HG02642 (cell line): ENCODE measurements around the gene ENPP7.

Experiments
- ATAC-seq: cut with Tn5 transposase; IDR thresholded peaks from one replicate; pipeline ENCODE4 v1.9.1; 2021; ENCODE audit warnings: mild to moderate bottlenecking; ENCODE audit not compliant: unreplicated experiment, poor library complexity

Gene ENPP7, protein sequence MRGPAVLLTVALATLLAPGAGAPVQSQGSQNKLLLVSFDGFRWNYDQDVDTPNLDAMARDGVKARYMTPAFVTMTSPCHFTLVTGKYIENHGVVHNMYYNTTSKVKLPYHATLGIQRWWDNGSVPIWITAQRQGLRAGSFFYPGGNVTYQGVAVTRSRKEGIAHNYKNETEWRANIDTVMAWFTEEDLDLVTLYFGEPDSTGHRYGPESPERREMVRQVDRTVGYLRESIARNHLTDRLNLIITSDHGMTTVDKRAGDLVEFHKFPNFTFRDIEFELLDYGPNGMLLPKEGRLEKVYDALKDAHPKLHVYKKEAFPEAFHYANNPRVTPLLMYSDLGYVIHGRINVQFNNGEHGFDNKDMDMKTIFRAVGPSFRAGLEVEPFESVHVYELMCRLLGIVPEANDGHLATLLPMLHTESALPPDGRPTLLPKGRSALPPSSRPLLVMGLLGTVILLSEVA

DNA sequence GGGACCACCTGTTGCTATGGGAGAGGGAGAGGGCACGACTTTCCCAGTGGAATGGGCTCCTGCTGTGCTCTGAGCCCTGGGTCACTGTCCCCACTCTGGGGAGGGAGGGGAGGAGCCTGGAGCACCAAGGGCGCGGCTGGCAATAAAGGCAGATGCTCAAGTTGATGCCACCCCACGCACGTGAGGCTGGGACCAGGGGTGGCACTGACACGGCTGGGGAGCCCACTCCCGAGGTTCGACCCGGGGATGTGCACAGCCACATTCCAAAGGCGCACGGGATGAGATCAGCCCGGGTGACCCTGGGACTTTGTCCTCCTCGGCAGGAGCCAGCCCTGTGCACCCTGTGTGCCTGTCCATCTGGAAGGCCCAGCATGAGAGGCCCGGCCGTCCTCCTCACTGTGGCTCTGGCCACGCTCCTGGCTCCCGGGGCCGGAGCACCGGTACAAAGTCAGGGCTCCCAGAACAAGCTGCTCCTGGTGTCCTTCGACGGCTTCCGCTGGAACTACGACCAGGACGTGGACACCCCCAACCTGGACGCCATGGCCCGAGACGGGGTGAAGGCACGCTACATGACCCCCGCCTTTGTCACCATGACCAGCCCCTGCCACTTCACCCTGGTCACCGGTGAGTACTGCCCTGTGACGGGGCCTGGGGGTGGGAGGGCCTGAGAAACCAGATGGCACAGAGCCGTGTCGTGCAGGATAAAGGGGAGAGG is at the start of gene ENPP7:
ENPP7 (plus strand) TSS at position 175 of the 715 bp plus-strand sequence; CDS start at position 372, 197 bp downstream.
- ATAC-seq = no peak

DNA sequence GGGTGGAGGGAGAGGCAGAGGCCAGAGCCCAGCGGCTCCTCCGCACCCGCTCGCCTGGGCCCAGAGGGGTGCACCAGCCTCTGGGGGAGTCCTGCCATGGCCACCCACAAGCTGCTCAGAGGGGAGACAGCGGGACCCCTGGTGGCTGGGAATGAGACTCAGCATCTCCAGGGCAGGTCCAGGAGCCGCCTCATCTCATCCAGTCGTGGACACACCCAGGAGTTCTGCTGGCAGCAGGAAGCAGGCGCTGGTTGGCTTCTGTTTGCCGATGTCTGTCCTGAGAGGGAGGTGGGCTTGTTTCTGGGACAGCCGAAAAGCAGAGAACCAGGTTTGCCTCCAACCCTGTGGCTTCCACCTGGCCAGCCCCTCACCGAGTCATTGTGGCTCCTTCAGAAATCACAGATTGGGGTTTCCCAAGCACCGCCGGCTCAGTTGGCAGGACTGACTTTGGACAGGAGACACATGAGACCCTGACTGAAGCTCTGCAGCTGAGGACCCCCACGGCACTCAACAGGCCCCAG is 49.6 kb upstream of the ENPP7 start:
- no peak for ATAC-seq

DNA sequence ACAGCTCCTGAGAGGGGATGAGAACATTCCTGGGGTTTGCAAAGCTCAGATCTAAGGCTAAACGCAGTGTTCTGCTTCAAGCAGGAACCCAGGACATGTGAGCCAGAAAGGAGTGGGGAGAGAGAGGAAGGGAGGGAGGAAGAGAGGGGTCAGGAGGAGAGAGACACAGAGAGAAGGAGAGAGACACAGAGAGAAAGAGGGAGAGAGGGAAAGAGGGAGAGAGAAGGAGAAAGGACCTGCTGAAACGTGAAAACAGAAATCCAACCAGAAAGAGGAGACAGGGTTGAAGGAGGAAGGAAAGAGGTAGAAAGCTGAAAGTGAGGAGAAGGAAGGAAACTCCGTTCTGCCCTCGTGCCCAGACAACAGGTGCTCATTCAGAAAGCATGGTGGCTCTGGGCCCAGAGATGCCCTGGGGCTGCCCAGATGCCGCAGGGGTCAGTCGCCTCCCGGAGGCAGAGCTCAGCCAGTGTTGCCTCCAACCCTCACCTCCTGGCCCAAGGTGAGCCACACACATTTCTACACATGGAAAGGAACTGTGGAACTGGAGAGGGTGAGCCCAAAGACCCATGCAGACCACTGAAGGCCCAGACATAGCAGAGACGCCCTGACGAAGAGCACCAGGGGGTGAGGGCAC is 49.0 kb upstream of the ENPP7 start:
- no peak for ATAC-seq

DNA sequence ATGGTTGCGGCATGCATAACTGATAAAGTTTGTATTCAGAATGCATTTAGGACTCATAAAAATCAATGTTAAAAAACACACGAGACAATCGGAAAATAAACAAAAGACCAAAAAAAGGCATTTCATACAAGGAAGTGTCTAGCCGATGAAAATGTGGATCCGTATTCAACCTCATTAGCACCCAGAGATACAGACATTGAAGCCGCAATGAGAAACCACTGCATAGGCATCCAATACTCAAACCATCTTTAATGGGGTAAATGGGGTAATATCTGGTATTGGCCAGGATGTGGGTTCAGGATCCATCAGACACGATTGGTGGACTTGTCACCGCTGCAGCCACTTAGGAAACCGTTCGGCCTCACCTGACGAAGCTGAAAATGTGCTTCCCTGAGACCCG is 47.4 kb upstream of the ENPP7 start:
- ATAC-seq = no peak

DNA sequence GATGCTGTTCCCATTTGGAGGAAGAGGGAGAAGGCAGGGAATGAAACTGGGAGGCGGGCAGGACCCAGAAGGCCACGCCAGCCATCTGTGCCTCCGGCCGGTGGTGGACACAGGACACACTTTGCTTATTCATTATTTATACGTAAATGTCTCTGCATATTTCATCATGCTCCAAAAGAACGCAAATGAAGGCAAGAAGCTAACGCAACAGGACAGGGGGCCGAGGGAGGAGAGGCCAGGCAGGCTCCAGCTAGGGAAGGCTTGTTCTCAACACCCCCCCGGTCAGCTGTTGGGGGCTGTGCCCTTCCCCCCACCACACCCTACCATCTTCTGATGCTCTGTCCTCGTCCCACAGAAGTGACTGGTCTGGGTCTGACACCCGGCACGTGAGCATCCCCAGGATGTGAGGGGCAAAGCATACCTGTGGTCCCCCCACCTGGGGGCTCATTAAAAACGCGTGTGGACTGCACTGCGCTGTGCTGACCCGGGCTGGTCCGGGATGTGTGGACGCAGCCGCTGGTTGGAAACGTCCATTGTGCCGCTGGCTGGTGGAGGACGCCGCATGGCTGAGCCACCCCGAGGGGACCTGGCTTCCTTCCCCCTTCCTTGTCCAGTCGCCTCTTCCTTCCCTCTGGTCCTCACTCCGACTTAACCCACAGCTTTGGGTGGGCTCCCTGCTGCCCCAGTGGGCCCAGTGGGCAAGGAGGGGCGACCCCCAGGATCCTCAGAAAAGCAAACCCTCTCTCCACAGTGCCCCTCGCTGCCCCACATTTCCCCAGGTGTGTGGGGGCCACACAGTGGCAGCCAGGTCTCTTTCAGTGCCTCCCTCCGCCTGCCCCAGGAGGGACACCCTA is 46.4 kb upstream of the ENPP7 start:
- ATAC-seq = no peak

GRCh38 chr17:79685121-79685520 is 45.6 kb upstream of the ENPP7 start:
- ATAC-seq = no peak

DNA sequence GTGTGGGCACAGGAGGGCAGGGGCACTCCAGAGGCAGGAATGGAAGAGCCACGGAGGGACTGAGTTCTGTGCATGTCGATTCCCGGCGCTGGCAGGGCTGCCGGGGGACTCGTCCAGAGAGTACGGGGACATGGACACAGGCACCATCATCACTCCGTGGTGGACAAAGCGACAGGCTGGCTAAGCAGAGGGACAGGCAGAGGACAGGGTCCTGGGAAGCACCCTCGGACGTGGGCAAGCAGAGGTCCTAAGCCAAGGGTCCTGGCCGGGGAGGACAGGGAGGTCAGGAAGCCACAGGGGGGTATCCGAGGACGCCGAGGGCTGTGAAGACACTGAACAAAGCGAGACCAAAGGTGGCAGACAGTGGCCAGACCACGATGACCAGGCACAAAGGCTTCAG is 44.3 kb upstream of the ENPP7 start:
- ATAC-seq = no peak

GRCh38 chr17:79690466-79690865 is 40.3 kb upstream of the ENPP7 start:
- ATAC-seq = no peak

- no peak for ATAC-seq
Measured at GRCh38 chr17:79690988-79691836, 39.5 kb upstream of the ENPP7 start.

DNA sequence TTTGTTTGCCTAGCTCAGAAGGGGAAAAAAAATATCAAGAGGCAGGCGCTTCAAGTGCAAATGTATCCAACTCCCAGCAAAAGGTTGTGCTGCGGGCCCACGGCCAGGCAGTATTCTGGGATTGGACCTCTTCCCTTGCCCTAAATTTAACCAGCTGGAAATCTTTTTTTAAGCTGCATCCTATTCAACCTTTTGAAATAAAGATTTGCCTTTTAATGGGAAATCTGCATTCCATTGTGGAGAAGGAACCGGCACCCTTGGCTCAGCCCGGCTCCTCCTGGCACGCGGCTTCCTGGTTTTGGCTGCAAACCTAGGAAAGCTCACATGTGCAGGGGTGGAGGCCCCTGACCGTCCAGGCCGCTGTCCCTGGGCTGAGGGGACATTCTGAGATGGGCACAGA is 38.8 kb upstream of the ENPP7 start:
- ATAC-seq = no peak

- no peak for ATAC-seq
Measured at GRCh38 chr17:79693419-79693818, 37.3 kb upstream of the ENPP7 start.

DNA sequence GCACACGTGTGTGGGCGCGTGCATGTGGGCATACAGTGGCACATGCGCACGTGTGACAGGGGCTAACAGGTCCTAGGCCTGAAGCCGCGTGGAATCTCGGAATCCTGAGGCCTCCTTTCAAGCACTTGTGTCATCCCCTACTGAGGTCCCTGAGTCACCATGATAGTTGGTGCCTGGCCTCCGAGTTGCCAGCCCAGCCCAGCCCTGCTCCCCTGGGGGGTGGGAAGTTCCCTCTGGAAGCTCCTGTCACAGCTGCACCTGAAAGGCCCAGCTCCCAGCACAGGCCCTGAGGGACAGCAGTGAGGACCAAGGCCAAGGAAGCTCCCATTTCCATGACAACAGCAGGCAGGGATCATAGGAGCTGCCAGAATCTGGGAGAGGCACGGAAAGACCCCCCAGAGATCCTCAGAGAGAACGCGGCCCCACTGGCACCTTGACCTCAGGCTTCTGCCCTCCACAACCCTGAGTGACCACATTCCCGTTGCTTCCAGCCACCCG is 35.4 kb upstream of the ENPP7 start:
- no peak for ATAC-seq

- ATAC-seq = no peak
Measured at GRCh38 chr17:79695797-79696609, 34.7 kb upstream of the ENPP7 start.

- no peak for ATAC-seq
Measured at GRCh38 chr17:79696610-79696982, 34.1 kb upstream of the ENPP7 start.

GRCh38 chr17:79698146-79698846 is 32.4 kb upstream of the ENPP7 start:
- no peak for ATAC-seq

DNA sequence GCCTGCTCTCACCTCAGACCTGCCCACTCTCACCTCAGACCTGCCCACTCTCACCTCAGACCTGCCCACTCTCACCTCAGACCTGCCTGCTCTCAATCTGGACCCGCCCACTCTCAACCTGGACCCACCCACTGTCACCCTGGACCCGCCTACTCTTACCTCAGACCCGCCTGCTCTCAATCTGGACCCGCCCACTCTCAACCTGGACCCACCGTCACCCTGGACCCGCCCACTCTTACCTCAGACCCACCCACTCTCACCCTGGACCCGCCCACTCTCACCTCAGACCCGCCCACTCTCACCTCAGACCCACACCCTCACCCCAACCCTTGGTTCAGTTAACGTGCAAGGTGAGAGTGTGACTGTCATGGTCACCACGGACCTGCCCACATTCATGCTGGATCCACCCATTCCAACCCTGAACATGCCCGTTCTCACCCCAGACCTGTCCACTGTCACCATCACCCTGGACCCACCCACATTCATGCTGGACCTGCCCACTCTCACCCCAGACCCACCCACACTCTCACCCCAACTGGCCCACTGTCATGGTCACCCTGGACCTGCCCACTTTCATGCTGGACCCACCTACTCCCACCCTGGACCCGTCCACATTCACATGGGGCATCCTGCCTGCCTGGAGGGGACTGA is 31.2 kb upstream of the ENPP7 start:
- no peak for ATAC-seq

- no peak for ATAC-seq
Measured at GRCh38 chr17:79700592-79700991, 30.2 kb upstream of the ENPP7 start.
